ENCODE data around the gene FBH1.

DNA sequence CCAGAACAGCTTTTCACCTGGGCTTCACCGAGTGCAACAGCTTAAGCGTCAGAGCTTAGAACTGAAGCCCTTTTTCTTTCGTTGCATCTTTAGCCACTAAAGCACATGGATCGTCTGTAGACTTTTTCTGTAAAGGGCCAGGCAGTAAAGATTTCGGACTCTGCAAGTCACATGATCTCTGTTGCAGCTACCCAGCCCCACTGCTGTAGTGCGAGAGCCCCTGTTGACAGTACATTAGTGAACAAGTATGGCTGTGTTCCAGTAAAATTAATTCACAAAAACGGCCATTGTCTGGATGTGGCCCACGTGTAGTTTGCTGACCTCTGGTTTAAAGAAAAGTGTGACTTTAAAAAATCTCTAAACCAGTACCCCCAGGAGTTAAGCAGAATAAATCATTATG is 39.4 kb downstream of the FBH1 start:
- TF ChIP-seq, protein P1, sequence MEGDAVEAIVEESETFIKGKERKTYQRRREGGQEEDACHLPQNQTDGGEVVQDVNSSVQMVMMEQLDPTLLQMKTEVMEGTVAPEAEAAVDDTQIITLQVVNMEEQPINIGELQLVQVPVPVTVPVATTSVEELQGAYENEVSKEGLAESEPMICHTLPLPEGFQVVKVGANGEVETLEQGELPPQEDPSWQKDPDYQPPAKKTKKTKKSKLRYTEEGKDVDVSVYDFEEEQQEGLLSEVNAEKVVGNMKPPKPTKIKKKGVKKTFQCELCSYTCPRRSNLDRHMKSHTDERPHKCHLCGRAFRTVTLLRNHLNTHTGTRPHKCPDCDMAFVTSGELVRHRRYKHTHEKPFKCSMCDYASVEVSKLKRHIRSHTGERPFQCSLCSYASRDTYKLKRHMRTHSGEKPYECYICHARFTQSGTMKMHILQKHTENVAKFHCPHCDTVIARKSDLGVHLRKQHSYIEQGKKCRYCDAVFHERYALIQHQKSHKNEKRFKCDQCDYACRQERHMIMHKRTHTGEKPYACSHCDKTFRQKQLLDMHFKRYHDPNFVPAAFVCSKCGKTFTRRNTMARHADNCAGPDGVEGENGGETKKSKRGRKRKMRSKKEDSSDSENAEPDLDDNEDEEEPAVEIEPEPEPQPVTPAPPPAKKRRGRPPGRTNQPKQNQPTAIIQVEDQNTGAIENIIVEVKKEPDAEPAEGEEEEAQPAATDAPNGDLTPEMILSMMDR (IDR thresholded peaks at IDR 0.05; ENCODE audit: insufficient read depth, low read depth, low read length), result no peak
- no peak for TF ChIP-seq EZH2 (IDR thresholded peaks at IDR 0.05; ENCODE audit: insufficient read depth, low read length)
